Transverse colon (tissue), 4 donors: ENCODE measurements around the gene PSTPIP1.

ENCODE experiments used
- CTCF ChIP-seq, 5 experiments: fragments of 200-600 bp in 3 of 5; fragments of 450-650 bp in 2 of 5; sonication (generic) in 3 of 5; IDR thresholded peaks; 1 replicate in 2 of 5; 2 replicates in 3 of 5; pipeline ENCODE4 v1.5.1; 2016 to 2017; ENCODE audit warnings: antibody characterized with exemption in 5 of 5, inconsistent platforms in 3 of 5, mild to moderate bottlenecking in 2 of 5, moderate library complexity in 1 of 5
- EP300 ChIP-seq: sonication (generic); formaldehyde crosslinking; IDR thresholded peaks from one replicate; pipeline ENCODE4 v1.6.1; 2017; ENCODE audit warnings: antibody characterized with exemption, low read depth
- POLR2A ChIP-seq: fragments of 450-650 bp; IDR thresholded peaks from one replicate; pipeline ENCODE4 v1.6.1; 2016; ENCODE audit warnings: antibody characterized with exemption, mild to moderate bottlenecking, moderate library complexity
- POLR2AphosphoS5 ChIP-seq, 3 donors: sonication (generic); formaldehyde crosslinking; IDR thresholded peaks; one replicate each; pipeline ENCODE4 v1.6.1; 2016; ENCODE audit warnings: antibody characterized with exemption in 3 of 3

GRCh38 chr15:77010857-77011256 lies 15.9 kb downstream of the PSTPIP1 start:
- TF ChIP-seq CTCF (IDR thresholded peaks at IDR 0.05) (no peak), POLR2AphosphoS5 (IDR thresholded peaks at IDR 0.05) (no peak), POLR2A (no peak), EP300 (no peak)
